Endothelial cell of umbilical vein (primary cell): Measurements from ENCODE around the gene HSPA12A. TPM values are rescaled to one million over a fixed set of nuclear protein-coding genes. Genes with fewer than 3 reads are reported as not detected.

Experiments
- BruUV-seq: library from RNA; stranded (reverse); fragments of 400-500 nt; replicated peaks from 2 replicates; lab custom pipeline; 2021; lab: Mats Ljungman, UMichigan
- CTCF ChIA-PET: fragments of 300-600, 350-600 bp; sonication (Branson Sonifier 250); formaldehyde crosslinking; loops from one replicate; lab custom pipeline; 2021; ENCODE audit warnings: antibody characterized with exemption, inconsistent platforms; lab: Charles Lee
- POLR2A ChIA-PET: fragments of 300-600, 350-600 bp; sonication (Branson Sonifier 250); formaldehyde crosslinking; loops from one replicate; lab custom pipeline; 2021; ENCODE audit warnings: antibody characterized with exemption, inconsistent platforms; lab: Charles Lee
- DNase-seq: peaks from one replicate; pipeline ENCODE4 v3.0.0-alpha.2; 2011; ENCODE audit warnings: low read depth, low spot score
- FAIRE-seq: peaks from 2 replicates; lab custom pipeline; 2011; peaks lifted over from hg19 to GRCh38; lab: Jason Lieb, UNC
- H2AFZ ChIP-seq: 2 replicates; pipeline ENCODE4 v1.6.0; 2012; ENCODE audit warnings: low read depth, low read length, control low read depth, inconsistent platforms
- H3K27ac ChIP-seq: 2 replicates; pipeline ENCODE4 v1.5.1; 2011; ENCODE audit warnings: low read depth, mild to moderate bottlenecking, control low read depth, low read length, moderate library complexity; ENCODE audit not compliant: insufficient read depth
- H3K27me3 ChIP-seq, 2 experiments: 2 replicates each; pipeline versions ENCODE4 v1.6.0 to v1.6.1; 2011; ENCODE audit warnings: low read length in 2 of 2, mixed read lengths in 1 of 2; ENCODE audit not compliant: control insufficient read depth in 2 of 2, insufficient read depth in 2 of 2
- H3K36me3 ChIP-seq, 2 experiments: 2 replicates in 1 of 2; 3 replicates in 1 of 2; pipeline ENCODE4 v1.5.1; 2011; ENCODE audit warnings: low read length in 2 of 2, mild to moderate bottlenecking in 1 of 2, moderate library complexity in 1 of 2; ENCODE audit not compliant: control insufficient read depth in 2 of 2, insufficient read depth in 2 of 2; ENCODE audit errors: extremely low read depth in 1 of 2
- H3K4me1 ChIP-seq: 3 replicates; pipeline ENCODE4 v1.5.1; 2011; ENCODE audit warnings: mild to moderate bottlenecking, low read length; ENCODE audit not compliant: control insufficient read depth, insufficient read depth; ENCODE audit errors: extremely low read depth
- H3K4me2 ChIP-seq: 2 replicates; pipeline ENCODE4 v1.6.1; 2011; ENCODE audit warnings: low read length, control low read depth, mixed read lengths; ENCODE audit not compliant: insufficient read depth
- H3K4me3 ChIP-seq, 3 experiments: fragments of 200-600 bp in 1 of 3; sonication (generic), shearing (Covaris generic) in 1 of 3; replicated peaks in 1 of 3; 2 replicates each; pipeline ENCODE4 v1.5.1; 2011 to 2016; ENCODE audit warnings: control low read depth in 3 of 3, low read length in 3 of 3, mild to moderate bottlenecking in 2 of 3, inconsistent platforms in 1 of 3, low read depth in 1 of 3, moderate library complexity in 1 of 3; ENCODE audit not compliant: insufficient read depth in 1 of 3
- H3K79me2 ChIP-seq: 2 replicates; pipeline ENCODE4 v1.6.0; 2012; ENCODE audit warnings: low read length, inconsistent platforms; ENCODE audit not compliant: control insufficient read depth, insufficient read depth
- H3K9ac ChIP-seq: replicated peaks from 2 replicates; pipeline ENCODE3; 2011; ENCODE audit warnings: low read length, control low read depth; ENCODE audit not compliant: insufficient read depth; ENCODE audit errors: extremely low read depth
- H3K9me1 ChIP-seq: replicated peaks from 3 replicates; pipeline ENCODE4 v1.6.0; 2011; ENCODE audit warnings: mild to moderate bottlenecking, low read length; ENCODE audit not compliant: control insufficient read depth, insufficient read depth; ENCODE audit errors: extremely low read depth
- H3K9me3 ChIP-seq: replicated peaks from 2 replicates; pipeline ENCODE4 v1.5.1; 2012; ENCODE audit warnings: low read length, inconsistent platforms; ENCODE audit not compliant: control insufficient read depth, insufficient read depth
- H4K20me1 ChIP-seq: replicated peaks from 2 replicates; pipeline ENCODE3; 2011; ENCODE audit warnings: mild to moderate bottlenecking, low read length; ENCODE audit not compliant: control insufficient read depth, insufficient read depth; ENCODE audit errors: extremely low read depth
- CTCF ChIP-seq, 2 donors: IDR thresholded peaks; 1 replicate in 1 of 2; 2 replicates in 1 of 2; pipeline ENCODE4 v1.5.1; 2011; ENCODE audit warnings: low read length in 2 of 2, mild to moderate bottlenecking in 2 of 2, moderate library complexity in 2 of 2, control low read depth in 1 of 2, inconsistent platforms in 1 of 2, low read depth in 1 of 2; ENCODE audit not compliant: insufficient read depth in 1 of 2; ENCODE audit errors: extremely low read depth in 1 of 2
- EZH2 ChIP-seq: IDR thresholded peaks from 2 replicates; pipeline ENCODE4 v1.6.1; 2012; ENCODE audit warnings: borderline replicate concordance, low read depth, mild to moderate bottlenecking, moderate library complexity, low read length, inconsistent platforms; ENCODE audit not compliant: severe bottlenecking
- FOS ChIP-seq: IDR thresholded peaks from 2 replicates; pipeline ENCODE4 v1.6.1; 2011; ENCODE audit warnings: mild to moderate bottlenecking, low read length, moderate library complexity, borderline replicate concordance; ENCODE audit not compliant: insufficient read depth
- GATA2 ChIP-seq: IDR thresholded peaks from 2 replicates; pipeline ENCODE4 v1.7.0; 2011; ENCODE audit warnings: low read depth, mild to moderate bottlenecking, moderate library complexity, mixed read lengths, low read length; ENCODE audit not compliant: insufficient read length, insufficient read depth
- JUN ChIP-seq: IDR thresholded peaks from 2 replicates; pipeline ENCODE4 v1.6.1; 2011; ENCODE audit warnings: borderline replicate concordance, low read depth; ENCODE audit not compliant: insufficient read length, insufficient read depth
- MAX ChIP-seq: IDR thresholded peaks from 2 replicates; pipeline ENCODE4 v1.6.1; 2011; ENCODE audit not compliant: insufficient read depth, insufficient read length
- MYC ChIP-seq: IDR thresholded peaks from one replicate; pipeline ENCODE4 v1.6.1; 2011; ENCODE audit warnings: mild to moderate bottlenecking, low read depth, low read length
- POLR2A ChIP-seq: IDR thresholded peaks from 2 replicates; pipeline ENCODE4 v1.6.1; 2012; ENCODE audit warnings: low read depth, mild to moderate bottlenecking, control low read depth, low read length
- POLR2AphosphoS5 ChIP-seq: IDR thresholded peaks from 2 replicates; pipeline ENCODE4 v1.6.1; 2012; ENCODE audit warnings: low read depth, mild to moderate bottlenecking, control low read depth, low read length, moderate library complexity; ENCODE audit not compliant: insufficient read depth
- dilution Hi-C: fragments of 300-500 bp; cut with MboI; formaldehyde crosslinking; loops from one replicate; pipeline ENCODE4 v1.15.0; 2019; ENCODE audit warnings: low sequenced_read_pairs; ENCODE audit not compliant: extremely low pct_ligation_motif_present
- intact Hi-C: fragments of 100-400 bp; cut with micrococcal nuclease; formaldehyde crosslinking; loops from one replicate; pipeline ENCODE4 v1.10.0; 2022
- polyA plus RNA-seq, 4 experiments: library from polyadenylated mRNA; depleted of rRNA in 3 of 4; stranded (reverse) in 3 of 4; unstranded in 1 of 4; fragments of >200 nt; gene quantifications; 2 replicates each; pipeline versions ENCODE4 v1.2.1 to v1.2.3, GENCODE V29; 2011 to 2012; ENCODE audit warnings: missing spikeins in 1 of 4
- total RNA-seq: library from RNA; stranded (reverse); gene quantifications from 2 replicates; pipeline ENCODE4 v1.2.3, GENCODE V29; 2021

HSPA12A gene
- total and polyA plus RNA-seq, 2 donors (not counting 3 experiments of a cell fraction or from before 2014, with no cell fraction given): 0.22 to 0.29 TPM

- H3K9ac ChIP-seq: no peak overlapping the region
- ChIA-PET CTCF (no interaction called here), POLR2A (no interaction called here)
- no peaks in the 10 kb centered on the region for H3K9me3 ChIP-seq
- no peak overlapping the region for H2AFZ ChIP-seq
- H3K79me2 ChIP-seq: no peaks in the 10 kb centered on the region
- no peak overlapping the region for H3K4me3 ChIP-seq
- H3K27ac ChIP-seq: no peak overlapping the region
- dilution Hi-C loops (no loop called here), intact Hi-C loops (no loop called here)
- H3K27me3 ChIP-seq: no peaks in the 10 kb centered on the region
- H3K4me2 ChIP-seq: no peak overlapping the region
- BruUV-seq: no TSS peak
- DNase-seq (no peak), FAIRE-seq (no peak)
- TF ChIP-seq MAX (no peak), POLR2AphosphoS5 (no peak), FOS (no peak), JUN (no peak), CTCF (IDR thresholded peaks at IDR 0.05; ENCODE audit: extremely low read depth in 1 of 2, insufficient read depth in 1 of 2, low read depth in 1 of 2, low read length in 2 of 2) (no peak), POLR2A (no peak), EZH2 (no peak), GATA2 (no peak), MYC (no peak)
- no peaks in the 10 kb centered on the region for H3K36me3 ChIP-seq
- no peaks in the 10 kb centered on the region for H4K20me1 ChIP-seq
- no peaks in the 10 kb centered on the region for H3K9me1 ChIP-seq
- H3K4me1 ChIP-seq: no peaks in the 10 kb centered on the region
Measured at GRCh38 chr10:116729243-116729642, 13.1 kb downstream of the HSPA12A start.
